ENCODE results near the gene CD274.

DNA sequence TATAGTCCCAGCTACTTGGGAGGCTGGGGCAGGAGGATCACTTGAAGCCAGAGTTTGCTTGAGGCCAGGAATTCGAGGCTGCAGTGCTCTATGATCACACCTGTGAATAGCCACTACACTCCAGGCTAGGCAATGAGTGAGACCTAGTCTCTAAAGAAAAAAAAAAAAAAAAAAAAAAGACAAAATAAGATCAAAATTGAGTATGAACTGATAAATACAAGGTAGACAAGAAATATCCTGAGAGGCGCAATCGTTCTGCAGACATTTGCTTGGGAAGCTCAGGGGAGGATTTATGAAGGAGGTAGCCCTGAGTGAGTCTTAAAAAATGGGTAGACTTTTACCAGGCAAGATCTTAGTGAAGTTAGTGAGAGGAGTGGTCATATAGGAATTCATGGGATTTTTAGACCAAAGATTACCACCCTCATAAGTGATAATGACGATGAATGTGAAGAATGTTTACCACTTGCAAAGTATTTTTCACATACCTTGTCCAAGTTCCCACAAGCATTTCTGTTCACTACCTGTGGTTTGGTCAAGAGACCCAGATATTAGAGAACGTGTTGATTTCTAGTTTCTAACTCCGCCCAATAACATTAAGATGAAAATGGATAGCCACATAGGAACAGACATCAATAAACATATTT is 64.4 kb downstream of the CD274 start:
- TF ChIP-seq, protein P1, sequence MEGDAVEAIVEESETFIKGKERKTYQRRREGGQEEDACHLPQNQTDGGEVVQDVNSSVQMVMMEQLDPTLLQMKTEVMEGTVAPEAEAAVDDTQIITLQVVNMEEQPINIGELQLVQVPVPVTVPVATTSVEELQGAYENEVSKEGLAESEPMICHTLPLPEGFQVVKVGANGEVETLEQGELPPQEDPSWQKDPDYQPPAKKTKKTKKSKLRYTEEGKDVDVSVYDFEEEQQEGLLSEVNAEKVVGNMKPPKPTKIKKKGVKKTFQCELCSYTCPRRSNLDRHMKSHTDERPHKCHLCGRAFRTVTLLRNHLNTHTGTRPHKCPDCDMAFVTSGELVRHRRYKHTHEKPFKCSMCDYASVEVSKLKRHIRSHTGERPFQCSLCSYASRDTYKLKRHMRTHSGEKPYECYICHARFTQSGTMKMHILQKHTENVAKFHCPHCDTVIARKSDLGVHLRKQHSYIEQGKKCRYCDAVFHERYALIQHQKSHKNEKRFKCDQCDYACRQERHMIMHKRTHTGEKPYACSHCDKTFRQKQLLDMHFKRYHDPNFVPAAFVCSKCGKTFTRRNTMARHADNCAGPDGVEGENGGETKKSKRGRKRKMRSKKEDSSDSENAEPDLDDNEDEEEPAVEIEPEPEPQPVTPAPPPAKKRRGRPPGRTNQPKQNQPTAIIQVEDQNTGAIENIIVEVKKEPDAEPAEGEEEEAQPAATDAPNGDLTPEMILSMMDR (IDR thresholded peaks at IDR 0.05; ENCODE audit: poor library complexity): no peak
- no peak for TF ChIP-seq EZH2 (IDR thresholded peaks at IDR 0.05; ENCODE audit: borderline replicate concordance)
